Upper lobe of left lung (tissue), 6 donors: ENCODE measurements around the gene RFTN1. TPM values are rescaled to one million over a fixed set of nuclear protein-coding genes. Genes with fewer than 3 reads are reported as not detected.

Experiments
- ATAC-seq, 2 donors: fragments of 200-7000 bp; cut with Tn5 transposase; one replicate each; pipeline ENCODE4 v1.9.1; 2022; ENCODE audit warnings: mild to moderate bottlenecking in 2 of 2, moderate library complexity in 2 of 2; ENCODE audit not compliant: low FRiP score in 2 of 2
- DNase-seq, 2 donors: peaks; one replicate each; pipeline ENCODE4 v3.0.0-alpha.2; 2019 to 2020
- H3K27ac ChIP-seq, 4 donors: fragments of 200-600 bp; sonication (generic); one replicate each; pipeline ENCODE4 v1.5.1; 2016 to 2019
- H3K27me3 ChIP-seq, 4 donors: fragments of 200-600 bp; sonication (generic); one replicate each; pipeline ENCODE4 v1.5.1; 2017 to 2019
- H3K36me3 ChIP-seq, 4 donors: fragments of 200-600 bp; sonication (generic); one replicate each; pipeline ENCODE4 v1.5.1; 2016 to 2019
- H3K4me1 ChIP-seq, 4 donors: fragments of 200-600 bp; sonication (generic); one replicate each; pipeline ENCODE4 v1.5.1; 2018 to 2019
- H3K4me3 ChIP-seq, 4 donors: fragments of 200-600 bp; sonication (generic); one replicate each; pipeline ENCODE4 v1.5.1; 2017 to 2019; ENCODE audit warnings: mild to moderate bottlenecking in 2 of 4, moderate library complexity in 1 of 4
- H3K9me3 ChIP-seq, 4 donors: fragments of 200-600 bp; sonication (generic); one replicate each; pipeline ENCODE4 v1.5.1; 2018 to 2019
- CTCF ChIP-seq, 6 experiments: fragments of 450-650 bp in 4 of 6; fragments of 200-600 bp in 2 of 6; sonication (generic) in 2 of 6; IDR thresholded peaks; one replicate each; pipeline ENCODE4 v1.5.1; 2016 to 2019; ENCODE audit warnings: antibody characterized with exemption in 6 of 6
- EP300 ChIP-seq, 4 donors: sonication (generic); formaldehyde crosslinking; IDR thresholded peaks; one replicate each; pipeline ENCODE4 v1.5.1; 2017; ENCODE audit warnings: antibody characterized with exemption in 4 of 4, control low read depth in 2 of 4
- POLR2A ChIP-seq, 4 donors: fragments of 450-650 bp; IDR thresholded peaks; one replicate each; pipeline ENCODE4 v1.5.1; 2016 to 2017; ENCODE audit warnings: antibody characterized with exemption in 4 of 4, mild to moderate bottlenecking in 2 of 4
- POLR2AphosphoS5 ChIP-seq, 2 donors: sonication (generic); formaldehyde crosslinking; IDR thresholded peaks; one replicate each; pipeline ENCODE4 v1.5.1; 2017; ENCODE audit warnings: antibody characterized with exemption in 2 of 2
- WGBS, 2 donors: methylation state at CpG; one replicate each; pipeline ENCODE4 v1.1.5; 2017 to 2018; 5-methylcytosine and 5-hydroxymethylcytosine counted together
- total RNA-seq, 6 donors: library from RNA; depleted of rRNA in 4 of 6; stranded (reverse); fragments of >200 nt in 4 of 6; gene quantifications; one replicate each; pipeline versions ENCODE4 v1.1.0 to v1.2.1, GENCODE V29; 2016 to 2021
- donor health status: DM: no; HTN: no; CAD: no; lungs with moderate emphysema.
- donor health status: DM: no; HTN: yes; CAD: no; lungs with severe emphysema.

Gene RFTN1
- total RNA-seq, 6 donors from 2014 or later: 62.1 to 121 (median 76.1) TPM

- TF ChIP-seq POLR2A (IDR thresholded peaks at IDR 0.05) (no peak), CTCF (IDR thresholded peaks at IDR 0.05) (no peak), EP300 (IDR thresholded peaks at IDR 0.05) (no peak), POLR2AphosphoS5 (IDR thresholded peaks at IDR 0.05) (no peak)
- ATAC-seq (peak in 1 of 2 donors; percentile 74), DNase-seq (no peak)
- H3K4me3 ChIP-seq: no peak overlapping the region
- peaks cover 0 to 5% (median 2%) of the 10 kb centered on the region in 4 donors for H3K9me3 ChIP-seq
- H3K4me1 ChIP-seq: no peaks in the 10 kb centered on the region
- WGBS, 2 donors: 74 to 91% methylated on average over 4 of the region's 4 CpGs
- H3K36me3 ChIP-seq: no peaks in the 10 kb centered on the region
- H3K27ac ChIP-seq: no peak overlapping the region
- no peaks in the 10 kb centered on the region for H3K27me3 ChIP-seq
Observed at GRCh38 chr3:16528581-16528993, 15.1 kb upstream of the RFTN1 start.

GRCh38 chr3:16528106-16528505 is 14.6 kb upstream of the RFTN1 start:
- peaks cover 0 to 5% (median 2%) of the 10 kb centered on the region in 4 donors for H3K9me3 ChIP-seq
- no peak for DNase-seq
- H3K27ac ChIP-seq: no peak overlapping the region
- H3K27me3 ChIP-seq: no peaks in the 10 kb centered on the region
- no peaks in the 10 kb centered on the region for H3K4me1 ChIP-seq
- H3K36me3 ChIP-seq: no peaks in the 10 kb centered on the region
- no peak for ATAC-seq
- no peak overlapping the region for H3K4me3 ChIP-seq
- no peak for TF ChIP-seq POLR2A (IDR thresholded peaks at IDR 0.05)
- no peak for TF ChIP-seq EP300 (IDR thresholded peaks at IDR 0.05)
- TF ChIP-seq POLR2AphosphoS5 (IDR thresholded peaks at IDR 0.05): no peak
- TF ChIP-seq CTCF (IDR thresholded peaks at IDR 0.05): no peak
- 97 to 99% methylated on average over 5 of the region's 5 CpGs for WGBS, 2 donors

- ATAC-seq (no peak), DNase-seq (no peak)
- 85 to 93% methylated on average over 2 of the region's 2 CpGs for WGBS, 2 donors
- Histone ChIP-seq H3K27ac (no peak overlapping the region), H3K27me3 (no peaks in the 10 kb centered on the region), H3K9me3 (peaks cover 0 to 5% (median 2%) of the 10 kb centered on the region in 4 donors), H3K4me1 (no peaks in the 10 kb centered on the region), H3K4me3 (no peak overlapping the region), H3K36me3 (no peaks in the 10 kb centered on the region)
- TF ChIP-seq POLR2AphosphoS5 (IDR thresholded peaks at IDR 0.05) (no peak), EP300 (IDR thresholded peaks at IDR 0.05) (no peak), POLR2A (IDR thresholded peaks at IDR 0.05) (no peak), CTCF (IDR thresholded peaks at IDR 0.05) (no peak)
Observed at GRCh38 chr3:16524196-16524595, 10.7 kb upstream of the RFTN1 start.

GRCh38 chr3:16523778-16524177 is 10.3 kb upstream of the RFTN1 start:
- ATAC-seq (no peak), DNase-seq (no peak)
- Histone ChIP-seq H3K27ac (no peak overlapping the region), H3K9me3 (peaks cover 0 to 5% (median 2%) of the 10 kb centered on the region in 4 donors), H3K4me1 (no peaks in the 10 kb centered on the region), H3K27me3 (no peaks in the 10 kb centered on the region), H3K4me3 (no peak overlapping the region), H3K36me3 (no peaks in the 10 kb centered on the region)
- TF ChIP-seq CTCF (IDR thresholded peaks at IDR 0.05) (no peak), POLR2AphosphoS5 (IDR thresholded peaks at IDR 0.05) (no peak), EP300 (IDR thresholded peaks at IDR 0.05) (no peak), POLR2A (IDR thresholded peaks at IDR 0.05) (no peak)
- 79 to 90% methylated on average over 2 of the region's 2 CpGs for WGBS, 2 donors

GRCh38 chr3:16522834-16523233 is 9.3 kb upstream of the RFTN1 start:
- no peak overlapping the region for H3K4me3 ChIP-seq
- ATAC-seq: no peak
- no peaks in the 10 kb centered on the region for H3K27me3 ChIP-seq
- no peak for DNase-seq
- H3K36me3 ChIP-seq: no peaks in the 10 kb centered on the region
- TF ChIP-seq CTCF (IDR thresholded peaks at IDR 0.05) (no peak), POLR2A (IDR thresholded peaks at IDR 0.05) (no peak), POLR2AphosphoS5 (IDR thresholded peaks at IDR 0.05) (no peak), EP300 (IDR thresholded peaks at IDR 0.05) (no peak)
- H3K9me3 ChIP-seq: peaks cover 0 to 5% (median 2%) of the 10 kb centered on the region in 4 donors
- no peak overlapping the region for H3K27ac ChIP-seq
- H3K4me1 ChIP-seq: no peaks in the 10 kb centered on the region
